Hepatocyte (in vitro differentiated cells): ENCODE results near the gene RFX8.
A peak's percentile ranks its signal among the peaks of the same experiment; 100 is the strongest.

Experiments used
- EZH2 ChIP-seq: fragments of 200-600 bp; sonication (generic); IDR thresholded peaks from 2 replicates; pipeline ENCODE4 v1.6.1; 2016; ENCODE audit warnings: antibody characterized with exemption, mild to moderate bottlenecking, borderline replicate concordance
- EZH2phosphoT487 ChIP-seq: fragments of 200-600 bp; sonication (generic); IDR thresholded peaks from one replicate; pipeline ENCODE4 v1.6.1; 2018; ENCODE audit warnings: antibody characterized with exemption, mild to moderate bottlenecking, low read depth, moderate library complexity; ENCODE audit not compliant: unreplicated experiment, severe bottlenecking
- TF ChIP-seq, protein P1 (sequence below): fragments of 200-600 bp; sonication (generic); IDR thresholded peaks from 2 replicates; pipeline ENCODE4 v1.5.1; 2016; ENCODE audit warnings: antibody characterized with exemption, mild to moderate bottlenecking; ENCODE audit not compliant: poor library complexity

DNA sequence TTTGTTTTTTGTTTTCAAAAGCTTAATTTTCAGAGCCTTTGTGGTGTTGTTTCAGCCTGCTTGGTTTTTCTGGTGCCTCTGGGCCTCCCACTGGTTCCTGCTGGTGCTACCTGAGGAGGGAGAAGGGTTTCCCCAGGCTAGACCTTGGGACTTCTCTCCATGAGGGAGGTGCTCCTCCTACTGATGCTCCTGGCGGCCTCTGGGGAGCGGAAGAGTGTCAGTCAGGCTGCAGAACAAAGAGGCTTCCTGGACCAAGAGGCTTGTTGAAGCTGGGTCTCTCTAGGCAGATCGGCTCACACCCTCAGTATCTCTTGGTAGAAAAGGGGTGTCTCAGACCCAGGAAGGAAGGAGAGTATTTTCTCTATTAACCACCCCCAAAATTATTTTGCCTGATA is 32.2 kb downstream of the RFX8 start:
- TF ChIP-seq EZH2phosphoT487 (no peak), EZH2 (no peak)
- TF ChIP-seq, protein P1, sequence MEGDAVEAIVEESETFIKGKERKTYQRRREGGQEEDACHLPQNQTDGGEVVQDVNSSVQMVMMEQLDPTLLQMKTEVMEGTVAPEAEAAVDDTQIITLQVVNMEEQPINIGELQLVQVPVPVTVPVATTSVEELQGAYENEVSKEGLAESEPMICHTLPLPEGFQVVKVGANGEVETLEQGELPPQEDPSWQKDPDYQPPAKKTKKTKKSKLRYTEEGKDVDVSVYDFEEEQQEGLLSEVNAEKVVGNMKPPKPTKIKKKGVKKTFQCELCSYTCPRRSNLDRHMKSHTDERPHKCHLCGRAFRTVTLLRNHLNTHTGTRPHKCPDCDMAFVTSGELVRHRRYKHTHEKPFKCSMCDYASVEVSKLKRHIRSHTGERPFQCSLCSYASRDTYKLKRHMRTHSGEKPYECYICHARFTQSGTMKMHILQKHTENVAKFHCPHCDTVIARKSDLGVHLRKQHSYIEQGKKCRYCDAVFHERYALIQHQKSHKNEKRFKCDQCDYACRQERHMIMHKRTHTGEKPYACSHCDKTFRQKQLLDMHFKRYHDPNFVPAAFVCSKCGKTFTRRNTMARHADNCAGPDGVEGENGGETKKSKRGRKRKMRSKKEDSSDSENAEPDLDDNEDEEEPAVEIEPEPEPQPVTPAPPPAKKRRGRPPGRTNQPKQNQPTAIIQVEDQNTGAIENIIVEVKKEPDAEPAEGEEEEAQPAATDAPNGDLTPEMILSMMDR = peak; percentile 5
